Testis (tissue), 3 donors: ENCODE measurements around the gene CDC7. TPM values are rescaled to one million over a fixed set of nuclear protein-coding genes. Genes with fewer than 3 reads are reported as not detected.

Source experiments
- DNase-seq: peaks from one replicate; pipeline ENCODE4 v3.0.0-alpha.2; 2019
- H3K27ac ChIP-seq, 2 donors: fragments of 200-600 bp; sonication (generic); one replicate each; pipeline ENCODE4 v1.5.1; 2019
- H3K27me3 ChIP-seq: fragments of 200-600 bp; sonication (generic); one replicate; pipeline ENCODE4 v1.5.1; 2019
- H3K36me3 ChIP-seq: fragments of 200-600 bp; sonication (generic); one replicate; pipeline ENCODE4 v1.5.1; 2017; ENCODE audit warnings: low read depth; ENCODE audit errors: missing control alignments
- H3K4me1 ChIP-seq: fragments of 200-600 bp; sonication (generic); one replicate; pipeline ENCODE4 v1.5.1; 2019
- H3K4me3 ChIP-seq, 2 donors: fragments of 200-600 bp; sonication (generic); one replicate each; pipeline ENCODE4 v1.5.1; 2017 to 2019
- H3K9me3 ChIP-seq: fragments of 200-600 bp; sonication (generic); one replicate; pipeline ENCODE4 v1.5.1; 2017
- POLR2A ChIP-seq: fragments of 450-650 bp; IDR thresholded peaks from one replicate; pipeline ENCODE4 v1.6.1; 2017; ENCODE audit warnings: antibody characterized with exemption, mild to moderate bottlenecking, moderate library complexity
- WGBS, 2 donors: methylation state at CpG; one replicate each; pipeline ENCODE4 v1.1.5; 2018; 5-methylcytosine and 5-hydroxymethylcytosine counted together
- intact Hi-C: fragments of 100-400 bp; cut with DNase I; formaldehyde crosslinking; loops from one replicate; pipeline ENCODE4 v1.15.1; 2023; ENCODE audit warnings: low total_unique reads
- polyA plus RNA-seq: library from polyadenylated mRNA; stranded (reverse); fragments of 350-450 nt; fragmentation: Illumina TruSeq; extraction: RNeasy Lipid Tissue Mini Kit (QIAGEN cat#74804); gene quantifications from one replicate; pipeline ENCODE4 v1.2.3, GENCODE V29; 2014; ENCODE audit warnings: low read depth, low replicate concordance; ENCODE audit not compliant: insufficient read depth
- total RNA-seq, 2 donors: library from RNA; depleted of rRNA; stranded (reverse); fragments of >200 nt; gene quantifications; one replicate each; pipeline ENCODE4 v1.2.3, GENCODE V29; 2016
- TF ChIP-seq, protein P1 (sequence below), 3 experiments: fragments of 450-650 bp in 2 of 3; fragments of 200-600 bp in 1 of 3; sonication (generic) in 1 of 3; IDR thresholded peaks; one replicate each; pipeline ENCODE4 v1.5.1; 2016 to 2019; ENCODE audit warnings: antibody characterized with exemption in 3 of 3, mild to moderate bottlenecking in 2 of 3, moderate library complexity in 1 of 3

The CDC7 gene
- total and polyA plus RNA-seq, 3 donors from 2014 or later = 15.5 to 24.2 (median 22.4) TPM

DNA sequence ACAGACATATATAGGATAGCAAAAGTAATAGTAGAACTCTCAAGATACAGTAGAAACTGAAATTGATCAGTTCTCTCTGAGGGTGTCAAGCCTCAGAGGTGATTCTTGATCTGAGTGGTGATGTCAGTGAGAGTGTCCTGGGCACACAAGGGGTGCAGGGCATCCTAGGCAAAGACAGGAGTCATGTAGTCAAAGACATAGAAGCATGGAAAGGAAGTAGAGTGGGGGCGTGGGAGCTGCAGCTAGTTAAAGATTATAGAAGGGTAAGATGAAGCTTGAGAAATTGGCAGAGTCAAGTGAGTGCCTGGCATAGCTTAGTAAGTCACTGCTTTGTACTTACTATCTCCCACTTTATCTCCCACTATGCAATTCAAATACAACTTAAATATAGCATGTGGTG lies 22.8 kb downstream of the CDC7 start:
- 69 to 93% methylated on average over 1 of the region's 1 CpG for WGBS, 2 donors
- Histone ChIP-seq H3K9me3 (no peaks in the 10 kb centered on the region), H3K4me3 (no peak overlapping the region), H3K4me1 (peaks cover 3% of the 10 kb centered on the region), H3K27ac (no peak overlapping the region), H3K36me3 (no peaks in the 10 kb centered on the region), H3K27me3 (no peaks in the 10 kb centered on the region)
- intact Hi-C loops = no loop called here
- no peak for TF ChIP-seq POLR2A
- TF ChIP-seq, protein P1, sequence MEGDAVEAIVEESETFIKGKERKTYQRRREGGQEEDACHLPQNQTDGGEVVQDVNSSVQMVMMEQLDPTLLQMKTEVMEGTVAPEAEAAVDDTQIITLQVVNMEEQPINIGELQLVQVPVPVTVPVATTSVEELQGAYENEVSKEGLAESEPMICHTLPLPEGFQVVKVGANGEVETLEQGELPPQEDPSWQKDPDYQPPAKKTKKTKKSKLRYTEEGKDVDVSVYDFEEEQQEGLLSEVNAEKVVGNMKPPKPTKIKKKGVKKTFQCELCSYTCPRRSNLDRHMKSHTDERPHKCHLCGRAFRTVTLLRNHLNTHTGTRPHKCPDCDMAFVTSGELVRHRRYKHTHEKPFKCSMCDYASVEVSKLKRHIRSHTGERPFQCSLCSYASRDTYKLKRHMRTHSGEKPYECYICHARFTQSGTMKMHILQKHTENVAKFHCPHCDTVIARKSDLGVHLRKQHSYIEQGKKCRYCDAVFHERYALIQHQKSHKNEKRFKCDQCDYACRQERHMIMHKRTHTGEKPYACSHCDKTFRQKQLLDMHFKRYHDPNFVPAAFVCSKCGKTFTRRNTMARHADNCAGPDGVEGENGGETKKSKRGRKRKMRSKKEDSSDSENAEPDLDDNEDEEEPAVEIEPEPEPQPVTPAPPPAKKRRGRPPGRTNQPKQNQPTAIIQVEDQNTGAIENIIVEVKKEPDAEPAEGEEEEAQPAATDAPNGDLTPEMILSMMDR (IDR thresholded peaks at IDR 0.05) = no peak
- DNase-seq = no peak

DNA sequence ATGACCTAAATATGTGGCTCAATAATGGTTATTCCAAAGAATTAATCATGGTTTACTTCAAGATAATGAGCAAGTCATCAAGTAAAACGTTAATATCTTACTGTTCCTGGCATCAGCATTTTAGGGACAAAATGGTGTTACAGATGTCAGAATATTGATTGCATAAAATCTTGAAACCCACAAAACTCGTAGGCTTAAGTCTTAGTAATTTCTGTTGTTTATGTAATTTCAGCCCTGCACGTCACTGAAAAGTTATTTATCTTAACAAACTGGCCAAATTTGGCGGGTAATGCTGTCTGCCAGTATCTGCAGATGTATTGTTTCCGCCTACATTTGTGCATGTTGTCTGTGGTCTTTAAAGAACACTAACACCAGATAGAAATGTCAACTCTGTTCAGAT lies 25.8 kb downstream of the CDC7 start:
- Histone ChIP-seq H3K4me1 (peaks cover 3% of the 10 kb centered on the region), H3K9me3 (no peaks in the 10 kb centered on the region), H3K4me3 (no peak overlapping the region), H3K27me3 (no peaks in the 10 kb centered on the region), H3K27ac (no peak overlapping the region), H3K36me3 (no peaks in the 10 kb centered on the region)
- WGBS, 2 donors = 48 to 59% methylated on average over 5 of the region's 5 CpGs
- no peak for TF ChIP-seq POLR2A
- TF ChIP-seq, protein P1 (IDR thresholded peaks at IDR 0.05) = no peak
- intact Hi-C loops = no loop called here
- no peak for DNase-seq

DNA sequence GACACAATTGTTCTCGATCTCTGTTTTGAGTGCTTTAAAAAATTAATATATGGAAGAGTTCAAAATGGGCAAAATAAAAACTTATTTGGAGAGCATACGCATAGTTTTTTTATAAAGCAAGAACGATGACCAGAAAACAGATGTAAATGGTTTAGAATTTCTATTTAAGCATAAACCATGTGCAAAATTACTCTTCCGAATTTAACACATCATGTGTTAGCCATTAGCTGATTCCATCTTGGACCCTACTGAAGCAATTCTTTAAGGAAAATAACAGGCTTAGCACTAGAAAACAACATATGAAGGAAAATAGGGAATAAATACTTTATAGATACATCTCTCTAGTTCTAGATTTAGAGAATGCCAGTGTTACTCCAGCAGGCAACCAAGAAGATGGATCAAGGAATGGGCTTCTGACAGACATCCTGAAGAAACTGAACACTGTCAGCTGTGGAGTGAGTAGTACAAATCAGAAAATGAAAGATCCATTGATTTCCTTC lies 26.7 kb downstream of the CDC7 start:
- intact Hi-C loops = no loop called here
- Histone ChIP-seq H3K27me3 (no peaks in the 10 kb centered on the region), H3K9me3 (no peaks in the 10 kb centered on the region), H3K27ac (no peak overlapping the region), H3K36me3 (no peaks in the 10 kb centered on the region), H3K4me1 (peaks cover 3% of the 10 kb centered on the region), H3K4me3 (no peak overlapping the region)
- DNase-seq = no peak
- WGBS, 2 donors = 65 to 75% methylated on average over 4 of the region's 4 CpGs
- TF ChIP-seq, protein P1 (IDR thresholded peaks at IDR 0.05) = no peak
- no peak for TF ChIP-seq POLR2A

DNA sequence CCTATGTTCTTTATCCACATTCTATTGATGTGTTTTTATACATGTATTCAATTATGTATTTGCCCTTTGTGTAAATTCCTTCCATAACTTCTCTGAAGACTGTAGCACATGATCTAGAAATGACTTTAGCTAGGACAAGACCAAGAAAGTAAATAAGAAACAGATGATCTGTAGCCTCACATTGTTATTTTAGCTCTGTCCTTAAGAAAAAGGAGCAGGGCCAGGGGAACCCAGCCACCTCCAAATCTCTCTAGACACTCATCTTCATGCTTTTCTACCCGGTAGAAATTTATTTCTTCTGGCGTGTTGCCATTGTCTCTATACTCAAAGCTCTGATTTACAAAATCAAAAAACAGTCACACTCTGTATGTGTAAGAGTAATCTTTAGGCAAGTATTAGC lies 27.1 kb downstream of the CDC7 start:
- Histone ChIP-seq H3K4me3 (no peak overlapping the region), H3K36me3 (no peaks in the 10 kb centered on the region), H3K4me1 (peaks cover 3% of the 10 kb centered on the region), H3K9me3 (no peaks in the 10 kb centered on the region), H3K27me3 (no peaks in the 10 kb centered on the region), H3K27ac (no peak overlapping the region)
- TF ChIP-seq POLR2A = no peak
- TF ChIP-seq, protein P1 (IDR thresholded peaks at IDR 0.05) = no peak
- no peak for DNase-seq
- intact Hi-C loops = no loop called here
- WGBS, 2 donors = 59 to 74% methylated on average over 2 of the region's 2 CpGs

DNA sequence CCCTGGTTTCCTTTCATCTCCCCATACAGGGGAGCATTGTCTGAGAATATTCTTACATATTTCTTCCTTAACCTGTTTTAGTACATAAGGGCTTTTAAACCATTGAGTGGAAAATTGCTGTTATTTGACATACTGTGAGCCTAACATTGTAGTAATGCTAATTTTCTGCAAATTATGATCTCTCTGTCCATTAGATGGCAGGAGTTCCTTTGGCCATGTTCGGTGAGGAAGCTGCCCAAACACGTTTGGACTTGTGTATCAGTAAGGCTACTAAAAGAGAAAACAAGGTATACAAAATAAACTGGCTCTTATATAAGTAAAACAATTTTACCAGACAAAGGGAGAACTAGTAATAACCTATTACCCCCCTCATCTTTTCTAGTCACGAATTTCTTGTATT lies 29.2 kb downstream of the CDC7 start:
- Histone ChIP-seq H3K9me3 (no peaks in the 10 kb centered on the region), H3K27ac (no peak overlapping the region), H3K4me1 (peaks cover 3% of the 10 kb centered on the region), H3K4me3 (no peak overlapping the region), H3K36me3 (no peaks in the 10 kb centered on the region), H3K27me3 (no peaks in the 10 kb centered on the region)
- intact Hi-C loops = no loop called here
- no peak for DNase-seq
- 76 to 79% methylated on average over 3 of the region's 3 CpGs for WGBS, 2 donors
- TF ChIP-seq POLR2A = no peak
- TF ChIP-seq, protein P1 (IDR thresholded peaks at IDR 0.05) = no peak
